Smooth muscle cell (in vitro differentiated cells): ENCODE data around the gene CDHR1. TPM values are rescaled to one million over a fixed set of nuclear protein-coding genes. Genes with fewer than 3 reads are reported as not detected.

Source experiments
- DNase-seq: peaks from one replicate; lab custom pipeline; 2025; ENCODE audit not compliant: unreplicated experiment; lab: John Stamatoyannopoulos, UW
- H2AFZ ChIP-seq: fragments of 200-600 bp; sonication (generic); 2 replicates; pipeline ENCODE4 v1.6.0; 2016; ENCODE audit warnings: antibody characterized with exemption, low read depth, mild to moderate bottlenecking
- H3F3A ChIP-seq: fragments of 200-600 bp; sonication (generic); 2 replicates; pipeline ENCODE4 v1.6.0; 2017; ENCODE audit warnings: antibody characterized with exemption, low read depth
- H3K27ac ChIP-seq: fragments of 200-600 bp; sonication (generic); 2 replicates; pipeline ENCODE4 v1.5.1; 2016; ENCODE audit warnings: low read depth, mild to moderate bottlenecking
- H3K27me3 ChIP-seq: fragments of 200-600 bp; sonication (generic); 2 replicates; pipeline ENCODE4 v1.6.1; 2016; ENCODE audit warnings: low read depth, mild to moderate bottlenecking
- H3K36me3 ChIP-seq: fragments of 200-600 bp; sonication (generic); 2 replicates; pipeline ENCODE4 v1.5.1; 2016; ENCODE audit warnings: low read depth
- H3K4me1 ChIP-seq: fragments of 200-600 bp; sonication (generic); 2 replicates; pipeline ENCODE4 v1.5.1; 2016; ENCODE audit warnings: low read depth
- H3K4me2 ChIP-seq: fragments of 200-600 bp; sonication (generic); 2 replicates; pipeline ENCODE4 v1.6.0; 2016; ENCODE audit warnings: mild to moderate bottlenecking
- H3K4me3 ChIP-seq: fragments of 200-600 bp; sonication (generic); 2 replicates; pipeline ENCODE4 v1.5.1; 2016; ENCODE audit warnings: mild to moderate bottlenecking
- H3K79me2 ChIP-seq: fragments of 200-600 bp; sonication (generic); 2 replicates; pipeline ENCODE4 v1.6.0; 2016; ENCODE audit warnings: low read depth, mild to moderate bottlenecking
- H3K9ac ChIP-seq: fragments of 200-600 bp; sonication (generic); 2 replicates; pipeline ENCODE4 v1.6.0; 2016; ENCODE audit warnings: low read depth
- H3K9me3 ChIP-seq: fragments of 200-600 bp; sonication (generic); replicated peaks from 2 replicates; pipeline ENCODE4 v1.5.1; 2016; ENCODE audit warnings: low read depth
- H4K20me1 ChIP-seq: fragments of 200-600 bp; sonication (generic); 2 replicates; pipeline ENCODE4 v1.6.0; 2016; ENCODE audit warnings: low read depth
- CTCF ChIP-seq: fragments of 200-600 bp; sonication (generic); IDR thresholded peaks from 2 replicates; pipeline ENCODE4 v1.5.1; 2017; ENCODE audit warnings: borderline replicate concordance, mild to moderate bottlenecking, antibody characterized with exemption; ENCODE audit not compliant: insufficient read depth, poor library complexity, severe bottlenecking
- WGBS: methylation state at CpG from one replicate; pipeline ENCODE4 v1.1.7; 2016; ENCODE audit warnings: low lambda C conversion rate; 5-methylcytosine and 5-hydroxymethylcytosine counted together
- polyA plus RNA-seq: library from polyadenylated mRNA; unstranded; fragments of >200 nt; fragmentation: Nextera tagmentation; extraction: Ambion mirVana; gene quantifications from 2 replicates; pipeline ENCODE4 v1.2.1, GENCODE V29; 2016
- total RNA-seq: library from RNA; depleted of rRNA; stranded (reverse); fragments of >200 nt; gene quantifications from 2 replicates; pipeline ENCODE4 v1.2.3, GENCODE V29; 2014

Gene CDHR1
- total and polyA plus RNA-seq, 2 experiments from 2014 or later: 0.67 to 1.2 TPM

GRCh38 chr10:84176351-84176750, 18.0 kb upstream of the CDHR1 start:
- Histone ChIP-seq H3K9ac (no peak overlapping the region), H3K9me3 (no peaks in the 10 kb centered on the region), H3K4me3 (no peak overlapping the region), H3F3A (no peaks in the 10 kb centered on the region), H3K4me2 (no peak overlapping the region), H3K27me3 (no peaks in the 10 kb centered on the region), H4K20me1 (no peaks in the 10 kb centered on the region), H3K4me1 (no peaks in the 10 kb centered on the region), H3K27ac (no peak overlapping the region), H2AFZ (no peak overlapping the region), H3K79me2 (no peaks in the 10 kb centered on the region), H3K36me3 (no peaks in the 10 kb centered on the region)
- WGBS: 78% methylated on average over 4 of the region's 4 CpGs
- TF ChIP-seq CTCF: no peak
- DNase-seq: no peak

GRCh38 chr10:84176836-84177474, 17.4 kb upstream of the CDHR1 start:
- H3K27me3 ChIP-seq: no peaks in the 10 kb centered on the region
- H3K36me3 ChIP-seq: no peaks in the 10 kb centered on the region
- H2AFZ ChIP-seq: no peak overlapping the region
- no peak for DNase-seq
- no peak overlapping the region for H3K9ac ChIP-seq
- no peak overlapping the region for H3K27ac ChIP-seq
- no peaks in the 10 kb centered on the region for H3K9me3 ChIP-seq
- H3K79me2 ChIP-seq: no peaks in the 10 kb centered on the region
- no peak overlapping the region for H3K4me2 ChIP-seq
- no peaks in the 10 kb centered on the region for H3F3A ChIP-seq
- no peaks in the 10 kb centered on the region for H4K20me1 ChIP-seq
- no peak overlapping the region for H3K4me3 ChIP-seq
- 94% methylated on average over 4 of the region's 4 CpGs for WGBS
- no peaks in the 10 kb centered on the region for H3K4me1 ChIP-seq
- no peak for TF ChIP-seq CTCF

- Histone ChIP-seq H3K4me1 (no peaks in the 10 kb centered on the region), H3K4me2 (no peak overlapping the region), H2AFZ (no peak overlapping the region), H3K9me3 (no peaks in the 10 kb centered on the region), H3K36me3 (no peaks in the 10 kb centered on the region), H3K27ac (no peak overlapping the region), H3K27me3 (no peaks in the 10 kb centered on the region), H3F3A (no peaks in the 10 kb centered on the region), H3K79me2 (no peaks in the 10 kb centered on the region), H4K20me1 (no peaks in the 10 kb centered on the region), H3K4me3 (no peak overlapping the region), H3K9ac (no peak overlapping the region)
- TF ChIP-seq CTCF: no peak
- no peak for DNase-seq
- WGBS: 94% methylated on average over 8 of the region's 8 CpGs
Measured at GRCh38 chr10:84177541-84178141, 16.7 kb upstream of the CDHR1 start.

GRCh38 chr10:84178160-84178609, 16.2 kb upstream of the CDHR1 start:
- H4K20me1 ChIP-seq: no peaks in the 10 kb centered on the region
- H3F3A ChIP-seq: no peaks in the 10 kb centered on the region
- no peaks in the 10 kb centered on the region for H3K9me3 ChIP-seq
- no peaks in the 10 kb centered on the region for H3K36me3 ChIP-seq
- H3K4me3 ChIP-seq: no peak overlapping the region
- no peak overlapping the region for H3K9ac ChIP-seq
- H3K79me2 ChIP-seq: no peaks in the 10 kb centered on the region
- no peaks in the 10 kb centered on the region for H3K27me3 ChIP-seq
- no peaks in the 10 kb centered on the region for H3K4me1 ChIP-seq
- no peak overlapping the region for H2AFZ ChIP-seq
- no peak overlapping the region for H3K27ac ChIP-seq
- WGBS: 94% methylated on average over 3 of the region's 3 CpGs
- no peak for TF ChIP-seq CTCF
- H3K4me2 ChIP-seq: no peak overlapping the region
- DNase-seq: no peak
